GM21825 (cell line): ENCODE results near the gene RPS6KA4.

Source experiments
- ATAC-seq: cut with Tn5 transposase; IDR thresholded peaks from one replicate; pipeline ENCODE4 v1.9.1; 2021; ENCODE audit warnings: mild to moderate bottlenecking, moderate library complexity; ENCODE audit not compliant: unreplicated experiment

The RPS6KA4 gene

DNA sequence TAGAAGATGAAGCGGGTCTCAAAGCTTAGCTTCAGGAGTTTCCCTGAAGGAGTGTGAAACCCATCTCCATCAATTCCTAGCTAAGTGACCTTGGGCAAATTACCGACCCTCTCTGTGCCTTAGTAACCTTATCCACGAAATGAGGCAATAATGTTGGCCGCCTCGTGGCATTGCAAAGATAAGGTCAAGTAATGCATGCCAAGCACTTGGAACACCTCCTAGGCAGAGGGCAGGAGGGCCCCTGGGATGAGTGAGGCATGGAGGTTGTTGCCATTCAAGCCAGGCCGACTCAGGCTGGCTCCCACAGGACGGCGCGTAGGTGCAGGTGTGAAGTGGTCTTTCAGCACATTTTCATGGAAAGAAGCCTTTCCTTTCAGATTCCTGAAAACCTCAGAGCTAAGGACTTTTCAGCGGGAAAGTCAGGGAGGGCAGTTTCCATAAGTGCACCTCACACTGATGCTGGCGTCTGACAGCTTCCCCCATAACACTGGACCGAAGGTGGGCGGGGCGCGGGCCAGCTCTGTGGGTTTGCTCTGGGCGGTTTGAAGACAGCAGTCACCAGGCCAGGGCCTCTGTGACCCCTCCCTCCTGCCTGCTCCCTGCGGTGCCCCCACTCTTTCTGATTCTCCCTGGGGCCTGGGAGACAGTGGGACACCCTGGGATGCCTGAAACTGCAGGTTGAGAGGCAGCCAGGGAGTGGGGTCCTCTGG lies 25.2 kb downstream of the RPS6KA4 start:
- no peak for ATAC-seq

DNA sequence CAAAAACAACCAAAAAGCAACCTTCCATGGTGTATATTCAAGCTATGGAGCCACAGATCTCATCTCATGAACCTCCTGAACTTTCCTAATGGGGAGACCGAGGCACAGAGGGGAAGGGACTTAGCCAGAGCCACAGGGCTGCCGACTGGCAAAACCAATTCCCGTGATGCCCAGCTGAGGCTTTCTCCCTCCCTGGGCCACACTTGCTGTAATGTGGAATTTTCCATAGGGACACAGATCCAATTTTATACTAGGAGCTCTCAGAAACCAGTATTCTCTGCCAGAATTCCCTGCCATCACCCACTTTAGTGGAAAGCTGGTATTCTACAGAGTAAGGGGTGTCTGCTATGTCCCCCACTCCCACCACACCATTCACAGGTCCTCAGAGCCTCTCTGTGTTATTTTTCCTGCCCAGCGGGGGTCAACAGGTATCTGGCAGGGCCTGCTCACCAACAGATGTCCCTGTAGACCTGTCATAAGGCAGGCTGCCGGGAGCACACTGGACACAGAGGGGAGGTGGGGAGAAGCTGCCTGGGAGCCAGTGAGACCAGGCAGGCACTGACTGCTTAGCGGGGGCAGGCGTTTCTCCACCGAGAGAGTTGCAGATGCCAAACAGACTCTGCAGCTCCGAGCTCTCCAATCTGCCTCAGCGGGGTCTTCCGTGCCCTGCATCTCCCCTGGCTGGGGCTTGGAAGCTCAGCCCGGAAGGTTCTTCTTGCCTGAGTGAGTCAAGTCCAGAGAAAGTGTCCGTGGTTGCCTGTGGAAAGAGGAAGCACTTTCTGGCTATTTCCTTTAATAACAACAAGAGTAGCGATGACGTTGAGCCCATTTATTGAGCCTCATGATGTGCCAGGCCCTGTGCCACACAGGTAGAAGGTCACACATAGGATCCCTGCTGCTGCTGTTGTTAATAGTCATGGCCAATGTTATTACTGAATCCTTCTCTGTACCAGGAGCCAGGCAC lies 26.3 kb downstream of the RPS6KA4 start:
- ATAC-seq, result no peak

- ATAC-seq, result no peak
Observed at GRCh38 chr11:64385945-64386704, 27.2 kb downstream of the RPS6KA4 start.

- no peak for ATAC-seq
Observed at GRCh38 chr11:64387916-64388315, 29.0 kb downstream of the RPS6KA4 start.

DNA sequence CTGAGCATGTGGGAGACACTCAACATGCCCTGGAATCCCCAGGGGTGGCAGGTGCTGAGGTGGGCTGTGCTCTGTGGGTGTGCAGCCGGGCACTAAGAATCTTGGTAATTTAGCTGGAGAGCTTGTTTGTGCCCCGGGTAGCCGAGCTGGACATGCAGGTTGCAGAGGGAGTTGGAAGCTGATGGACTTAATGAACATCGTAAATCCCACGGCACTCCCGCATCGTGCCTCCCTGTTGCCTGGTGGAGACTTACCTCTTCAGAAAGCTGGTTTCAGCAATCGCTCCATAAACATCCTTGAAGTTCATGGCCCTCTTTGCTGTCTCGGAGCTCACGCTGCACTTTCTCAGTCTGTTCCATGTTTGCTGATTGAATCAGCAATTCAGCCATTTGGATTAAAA lies 29.9 kb downstream of the RPS6KA4 start:
- no peak for ATAC-seq

GRCh38 chr11:64389851-64390250 lies 30.9 kb downstream of the RPS6KA4 start:
- no peak for ATAC-seq

DNA sequence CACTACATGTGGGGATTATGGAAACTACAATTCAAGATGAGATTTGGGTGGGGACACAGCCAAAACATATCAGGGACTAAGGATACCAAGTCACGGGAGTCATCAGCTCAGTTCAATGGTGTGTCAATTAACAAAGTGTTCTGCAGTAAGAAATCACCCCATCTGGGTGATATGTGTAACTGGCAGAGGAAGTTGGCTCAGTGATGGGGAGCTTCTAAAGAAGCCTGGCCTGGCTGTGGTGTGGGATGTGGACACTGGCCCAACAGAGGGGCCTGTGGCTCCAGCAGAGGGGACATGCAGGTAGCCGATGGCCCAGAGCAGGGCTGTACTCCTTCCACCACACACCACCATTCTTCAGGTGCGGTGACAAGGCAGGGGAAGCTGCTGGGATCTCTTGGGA lies 31.6 kb downstream of the RPS6KA4 start:
- ATAC-seq, result no peak

DNA sequence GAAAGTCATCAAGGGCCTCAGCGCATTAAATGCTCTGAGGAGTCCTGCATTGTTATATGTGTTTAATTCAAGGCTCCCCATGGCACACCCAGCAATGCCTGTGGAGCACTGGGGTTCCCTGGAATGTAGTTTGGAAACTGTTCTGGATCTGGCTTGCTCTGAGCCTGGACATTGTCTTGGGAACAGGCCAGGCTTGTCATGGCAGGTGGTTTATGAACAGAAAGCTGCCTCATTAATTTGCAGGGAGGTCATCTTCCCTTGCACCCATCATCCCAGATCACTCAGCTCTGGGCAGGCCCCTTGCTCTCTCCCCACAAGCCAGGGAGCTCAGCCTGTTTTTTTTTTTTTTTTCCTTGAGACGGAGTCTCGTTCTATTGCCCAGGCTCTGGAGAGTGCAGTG lies 32.9 kb downstream of the RPS6KA4 start:
- ATAC-seq, result no peak

DNA sequence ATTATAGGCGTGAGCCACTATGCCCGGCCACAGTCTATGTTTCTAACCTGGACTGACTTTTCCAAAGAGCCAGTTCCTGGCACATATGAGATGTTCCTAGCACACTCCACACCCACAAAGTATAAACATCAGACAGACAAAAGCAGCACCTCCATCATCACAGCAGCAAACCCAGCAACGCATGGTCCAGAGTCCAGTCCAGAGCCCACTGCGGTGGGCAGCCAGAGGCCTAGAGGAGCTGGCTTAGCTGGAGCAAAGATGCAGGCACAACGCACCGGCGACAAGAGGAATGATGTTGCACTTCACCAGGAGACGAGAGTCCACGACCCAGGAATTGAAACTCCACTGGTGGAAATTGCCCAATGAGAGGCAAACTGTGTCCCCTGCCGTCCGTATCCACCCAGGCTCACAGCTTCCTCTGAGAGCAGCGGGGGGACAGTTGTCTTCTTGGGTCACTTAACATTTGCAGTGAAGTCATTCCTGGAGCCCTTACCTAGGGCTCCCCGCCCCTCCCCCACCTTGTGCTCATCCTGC lies 36.6 kb downstream of the RPS6KA4 start:
- ATAC-seq, result no peak

DNA sequence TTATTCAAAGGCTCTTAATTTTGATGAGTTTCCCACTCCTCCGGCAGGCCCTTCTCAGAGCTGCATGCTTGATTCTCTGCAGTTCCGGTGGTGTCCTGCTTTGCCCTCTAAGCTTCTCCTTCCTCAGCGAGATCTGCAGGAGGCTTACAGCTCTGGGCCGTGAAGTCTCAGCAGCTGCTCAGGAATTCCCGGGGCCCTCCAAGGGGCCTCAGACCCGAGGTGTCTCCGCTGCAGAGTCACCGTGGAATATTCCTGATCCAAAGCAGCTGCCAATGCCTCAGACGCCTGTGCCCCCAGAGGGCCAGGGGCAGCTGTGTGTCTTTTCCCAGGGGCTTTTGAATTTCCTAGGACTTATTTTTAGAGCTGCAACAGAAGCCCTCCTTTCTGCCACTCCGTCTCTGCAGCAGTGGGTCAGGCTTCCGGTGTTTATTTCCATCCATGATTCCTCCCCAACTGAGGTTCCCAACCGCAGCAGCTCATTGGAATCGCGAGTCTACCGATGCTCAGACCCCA lies 37.2 kb downstream of the RPS6KA4 start:
- ATAC-seq, result no peak

DNA sequence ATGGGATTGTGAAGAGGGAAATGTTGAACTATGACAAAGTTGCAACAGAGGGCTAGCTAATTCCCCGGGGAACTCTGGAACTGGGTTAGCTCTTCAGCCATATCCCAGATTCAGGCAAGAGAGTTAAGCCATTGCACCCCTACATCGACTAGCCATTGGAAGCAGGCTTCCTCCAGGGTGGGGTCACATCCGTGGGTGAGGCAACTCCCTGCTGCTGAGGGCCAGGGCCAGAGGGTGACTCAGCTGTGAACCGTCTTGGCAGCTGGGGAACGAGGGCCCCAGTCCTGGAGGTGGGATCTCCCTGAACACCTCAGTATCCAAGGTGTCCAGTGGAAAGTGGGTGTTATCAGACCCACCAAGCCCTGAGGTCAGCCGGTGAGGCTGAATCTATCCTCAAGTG lies 41.1 kb downstream of the RPS6KA4 start:
- no peak for ATAC-seq

GRCh38 chr11:64400667-64401066 lies 41.7 kb downstream of the RPS6KA4 start:
- ATAC-seq, result no peak

DNA sequence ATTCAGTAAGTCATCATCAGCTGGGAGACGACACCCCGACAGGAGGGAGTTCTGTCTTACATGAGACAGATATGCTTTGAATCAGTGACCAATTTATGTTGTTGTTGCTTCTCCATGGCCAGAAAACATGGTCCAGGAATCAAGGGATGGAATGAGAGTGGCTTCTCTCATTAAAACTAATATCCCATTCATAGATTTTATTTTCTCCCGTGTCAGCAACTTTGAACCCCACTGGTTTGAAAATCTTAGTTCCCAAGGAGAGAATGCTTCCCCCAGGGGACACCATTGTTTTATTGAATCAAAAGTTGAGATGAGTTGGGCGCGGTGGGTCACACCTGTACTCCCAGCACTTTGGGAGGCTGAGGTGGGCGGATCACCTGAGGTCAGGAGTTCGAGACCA lies 42.8 kb downstream of the RPS6KA4 start:
- ATAC-seq, result no peak

DNA sequence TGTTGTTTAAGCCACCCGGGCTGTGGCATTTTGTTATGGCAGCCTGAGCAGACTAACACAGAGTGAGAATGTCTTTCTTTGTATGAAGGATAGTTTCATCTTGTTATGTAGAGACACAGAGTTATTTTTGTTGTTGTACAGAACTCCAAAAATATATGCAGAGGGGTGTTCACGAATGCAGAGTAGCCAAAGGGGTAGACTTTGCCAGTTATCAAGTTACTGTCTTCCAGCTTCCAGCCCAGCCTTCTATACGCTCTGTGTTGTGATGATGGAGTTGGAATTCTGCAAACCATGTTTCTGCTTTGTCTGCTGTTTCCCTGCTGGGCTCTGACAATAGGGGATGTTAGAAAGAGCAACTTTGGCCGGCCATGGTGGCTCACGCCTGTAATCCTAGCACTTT lies 44.1 kb downstream of the RPS6KA4 start:
- no peak for ATAC-seq

DNA sequence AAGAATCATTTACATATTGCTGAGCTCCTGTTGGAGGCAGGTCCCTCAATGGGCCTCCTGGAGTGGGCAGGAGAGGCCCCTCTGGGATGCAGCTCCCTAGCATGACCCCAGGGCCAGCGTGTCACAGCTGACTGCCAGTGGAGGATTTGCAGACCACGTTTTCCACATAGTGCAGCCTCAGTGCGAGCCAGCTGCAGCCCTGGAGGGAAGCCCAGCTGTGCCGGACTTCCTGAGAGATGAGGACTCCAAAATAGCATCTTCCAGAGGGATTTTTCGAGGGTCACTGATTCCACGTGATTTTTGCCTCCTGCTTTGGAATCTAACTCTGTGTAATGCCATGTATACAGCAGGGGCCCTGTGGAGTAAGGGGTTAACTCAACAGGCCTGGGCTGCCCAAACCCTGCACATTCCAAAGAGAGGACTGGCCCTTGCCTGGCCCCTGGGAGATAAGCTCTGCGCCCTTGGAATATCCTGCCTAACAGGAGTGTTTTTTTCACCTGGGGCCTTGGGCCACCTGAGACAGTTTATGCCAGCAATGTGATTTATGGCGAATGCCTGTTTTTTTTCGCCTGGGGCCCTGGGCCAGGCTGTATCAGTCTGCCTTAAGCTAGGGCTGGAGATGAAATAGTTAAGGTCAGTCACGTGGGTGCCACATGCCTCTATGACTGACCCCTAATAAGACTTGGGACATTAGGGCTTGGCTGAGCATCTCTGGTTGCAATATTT lies 47.4 kb downstream of the RPS6KA4 start:
- no peak for ATAC-seq

- ATAC-seq, result no peak
Observed at GRCh38 chr11:64407221-64407620, 48.3 kb downstream of the RPS6KA4 start.

DNA sequence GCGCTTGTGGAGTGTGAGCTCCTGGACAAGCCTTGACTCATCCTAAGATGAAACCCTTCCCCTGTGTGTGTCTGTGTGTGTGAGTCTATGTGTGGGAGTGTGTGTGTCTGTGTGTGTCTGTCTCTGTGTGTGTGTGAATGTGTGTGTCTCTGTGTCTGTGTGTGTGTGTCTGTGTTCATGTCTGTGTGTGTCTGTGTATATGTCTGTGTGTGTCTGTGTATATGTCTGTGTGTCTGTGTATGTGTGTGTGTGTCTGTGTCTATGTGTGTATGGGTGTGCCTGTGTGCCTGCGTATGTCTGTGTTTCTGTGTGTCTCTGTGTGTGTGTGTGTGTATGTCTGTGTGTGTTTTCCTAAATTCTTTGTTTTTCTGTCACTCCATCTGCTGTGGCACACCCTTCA lies 48.7 kb downstream of the RPS6KA4 start:
- ATAC-seq, result no peak

- ATAC-seq, result no peak
Observed at GRCh38 chr11:64409278-64409677, 50.3 kb downstream of the RPS6KA4 start.

DNA sequence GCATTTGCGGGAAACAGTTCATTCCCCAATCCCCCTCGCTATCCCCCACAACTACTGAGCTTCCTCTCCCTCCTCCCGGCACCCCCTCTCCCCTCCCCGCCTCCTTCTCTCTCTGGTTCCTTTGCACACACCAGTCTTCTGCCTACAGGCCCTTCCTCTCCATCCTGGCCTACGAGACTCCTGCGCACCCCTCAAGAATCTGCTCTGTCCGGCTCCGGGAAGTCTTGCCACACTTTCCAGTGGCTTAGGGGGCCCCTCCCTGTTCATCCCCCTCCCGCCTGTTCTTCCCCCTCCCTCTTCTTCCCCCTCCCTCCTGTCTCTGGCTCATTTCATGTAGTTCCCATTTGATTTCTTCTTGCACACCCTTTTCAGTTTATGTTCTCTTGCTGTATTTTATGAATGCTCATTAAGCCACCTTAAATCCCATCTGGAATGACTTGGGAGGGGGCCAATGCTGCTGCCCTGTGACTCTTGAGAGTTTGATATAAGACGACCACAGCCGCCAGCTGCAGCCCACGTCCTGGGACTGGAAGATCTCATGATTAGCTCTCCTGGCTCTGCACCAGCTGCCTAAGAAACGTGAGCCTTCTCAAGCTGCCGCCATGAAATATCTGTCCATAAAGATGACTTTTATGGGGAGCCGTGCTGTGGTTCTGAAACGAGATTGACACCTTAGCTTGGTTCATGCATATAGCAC lies 50.9 kb downstream of the RPS6KA4 start:
- ATAC-seq, result no peak

DNA sequence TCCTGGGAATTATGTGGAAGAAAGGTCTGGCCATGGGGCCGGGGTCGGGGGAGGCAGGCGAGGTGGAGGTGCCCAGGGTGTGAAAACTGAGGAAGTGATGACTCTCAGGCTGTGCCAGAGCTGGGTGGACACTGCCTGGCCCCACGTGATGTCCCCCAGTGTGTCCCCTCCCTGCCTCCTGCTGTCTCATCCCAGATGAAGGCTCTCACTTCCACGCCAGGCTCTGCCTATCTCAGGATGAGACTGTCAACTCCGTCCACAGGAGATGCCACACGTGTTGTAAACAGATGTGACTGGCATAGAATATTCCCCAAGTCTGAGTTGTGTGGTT lies 51.4 kb downstream of the RPS6KA4 start:
- no peak for ATAC-seq
